ENCODE data around the gene TM9SF1.

- TF ChIP-seq GABPA (IDR thresholded peaks at IDR 0.05; ENCODE audit: low read depth) (no peak), CEBPB (IDR thresholded peaks at IDR 0.05; ENCODE audit: borderline replicate concordance in 1 of 2, low read depth in 2 of 2, low read length in 2 of 2) (no peak), SIN3A (IDR thresholded peaks at IDR 0.05; ENCODE audit: low read depth, low read length) (no peak), EP300 (IDR thresholded peaks at IDR 0.05; ENCODE audit: borderline replicate concordance in 1 of 2, control insufficient read depth in 1 of 2, low read depth in 2 of 2, low read length in 2 of 2) (no peak), ZBTB40 (IDR thresholded peaks at IDR 0.05; ENCODE audit: borderline replicate concordance) (no peak), MAX (IDR thresholded peaks at IDR 0.05; ENCODE audit: low read depth, low read length) (no peak), CTCF (IDR thresholded peaks at IDR 0.05 in 2 of 3, conservative IDR thresholded peaks at IDR 0.05 in 1 of 3; ENCODE audit: control insufficient read depth in 2 of 3, extremely low read depth in 1 of 3, insufficient read depth in 1 of 3, low read depth in 3 of 3, low read length in 3 of 3) (no peak), POLR2A (IDR thresholded peaks at IDR 0.05; ENCODE audit: low read depth, low read length) (no peak), ZBTB11 (CRISPR knock-in tag; IDR thresholded peaks at IDR 0.05) (no peak), MEF2B (IDR thresholded peaks at IDR 0.05; ENCODE audit: partially characterized antibody, poor library complexity, severe bottlenecking) (no peak), POLR2AphosphoS5 (IDR thresholded peaks at IDR 0.05; ENCODE audit: low read length) (no peak; the same call in 1 of the 2 replicates), SMC3 (IDR thresholded peaks at IDR 0.05; ENCODE audit: borderline replicate concordance, low read length) (no peak)
Observed at GRCh38 chr14:24207104-24207551, 11.9 kb upstream of the TM9SF1 start.

Data from GM12878 (cell line).